Neural progenitor cell (in vitro differentiated cells): ENCODE data around the gene MMP20. TPM values are rescaled to one million over a fixed set of nuclear protein-coding genes. Genes with fewer than 3 reads are reported as not detected.

Experiments used
- DNase-seq: peaks from one replicate; pipeline ENCODE4 v3.0.0-alpha.2; 2016; ENCODE audit warnings: low spot score
- H2AFZ ChIP-seq: fragments of 200-600 bp; sonication (generic); replicated peaks from 2 replicates; pipeline ENCODE4 v1.6.1; 2016; ENCODE audit warnings: antibody characterized with exemption
- H3F3A ChIP-seq: fragments of 200-600 bp; sonication (generic); 2 replicates; pipeline ENCODE4 v1.6.1; 2016; ENCODE audit warnings: antibody characterized with exemption, low read depth
- H3K27ac ChIP-seq: fragments of 200-600 bp; sonication (generic); 2 replicates; pipeline ENCODE4 v1.5.1; 2016; ENCODE audit warnings: mild to moderate bottlenecking
- H3K27me3 ChIP-seq: fragments of 200-600 bp; sonication (generic); 2 replicates; pipeline ENCODE4 v1.6.1; 2016; ENCODE audit warnings: mild to moderate bottlenecking, moderate library complexity
- H3K36me3 ChIP-seq: fragments of 200-600 bp; sonication (generic); 2 replicates; pipeline ENCODE4 v1.5.1; 2016
- H3K4me1 ChIP-seq: fragments of 200-600 bp; sonication (generic); 2 replicates; pipeline ENCODE4 v1.6.1; 2016; ENCODE audit warnings: mixed run types
- H3K4me2 ChIP-seq: fragments of 200-600 bp; sonication (generic); 2 replicates; pipeline ENCODE4 v1.6.1; 2016
- H3K4me3 ChIP-seq: fragments of 200-600 bp; sonication (generic); 2 replicates; pipeline ENCODE4 v1.5.1; 2016
- H3K79me2 ChIP-seq: fragments of 200-600 bp; sonication (generic); 2 replicates; pipeline ENCODE4 v1.6.1; 2016; ENCODE audit warnings: low read depth
- H3K9ac ChIP-seq: fragments of 200-600 bp; sonication (generic); 2 replicates; pipeline ENCODE4 v1.6.1; 2016
- H3K9me3 ChIP-seq: fragments of 200-600 bp; sonication (generic); 2 replicates; pipeline ENCODE4 v1.5.1; 2016; ENCODE audit warnings: low read depth
- H4K20me1 ChIP-seq: fragments of 200-600 bp; sonication (generic); 2 replicates; pipeline ENCODE4 v1.6.1; 2016; ENCODE audit warnings: low read depth
- H3K27ac Mint-ChIP-seq: 3 replicates; pipeline ENCODE4 v1.8.0; 2021; ENCODE audit warnings: mixed read lengths
- H3K27me3 Mint-ChIP-seq: 2 replicates; pipeline ENCODE4 v1.8.0; 2022; ENCODE audit warnings: low read depth, mild to moderate bottlenecking, inconsistent platforms, moderate library complexity, mixed read lengths; ENCODE audit not compliant: insufficient read depth
- H3K36me3 Mint-ChIP-seq: 3 replicates; pipeline ENCODE4 v1.8.0; 2021; ENCODE audit warnings: mixed read lengths
- H3K4me1 Mint-ChIP-seq: 3 replicates; pipeline ENCODE4 v1.8.0; 2021; ENCODE audit warnings: mixed read lengths
- H3K4me3 Mint-ChIP-seq: 3 replicates; pipeline ENCODE4 v1.8.0; 2021; ENCODE audit warnings: mild to moderate bottlenecking, moderate library complexity, mixed read lengths
- H3K9me3 Mint-ChIP-seq: 3 replicates; pipeline ENCODE4 v1.8.0; 2020; ENCODE audit warnings: mixed read lengths
- CTCF ChIP-seq: fragments of 200-600 bp; sonication (generic); IDR thresholded peaks from 2 replicates; pipeline ENCODE4 v1.5.1; 2017; ENCODE audit warnings: antibody characterized with exemption, mild to moderate bottlenecking
- EZH2 ChIP-seq: fragments of 200-600 bp; sonication (generic); IDR thresholded peaks from 2 replicates; pipeline ENCODE4 v1.6.1; 2017; ENCODE audit warnings: antibody characterized with exemption, mild to moderate bottlenecking, moderate library complexity
- EZH2phosphoT487 ChIP-seq: fragments of 200-600 bp; sonication (generic); IDR thresholded peaks from 2 replicates; pipeline ENCODE4 v1.6.1; 2017; ENCODE audit warnings: antibody characterized with exemption
- total RNA-seq: library from RNA; depleted of rRNA; stranded (reverse); fragments of >200 nt; gene quantifications from 2 replicates; pipeline ENCODE4 v1.2.3, GENCODE V29; 2015; ENCODE audit warnings: low replicate concordance

Gene MMP20
- total RNA-seq, 1 donor from 2014 or later = not detected

GRCh38 chr11:102613450-102613849 is 11.7 kb downstream of the MMP20 start:
- H3K4me1 ChIP-seq = peaks cover 4% of the 10 kb centered on the region
- H3K4me2 ChIP-seq = peak overlapping the region; percentile 2
- no peaks in the 10 kb centered on the region for H3K79me2 ChIP-seq
- no peak overlapping the region for H3K27ac ChIP-seq
- TF ChIP-seq EZH2phosphoT487 (no peak), EZH2 (no peak), CTCF (no peak)
- H4K20me1 ChIP-seq = no peaks in the 10 kb centered on the region
- H3K4me1 Mint-ChIP-seq = peaks cover 14% of the 10 kb centered on the region
- no peak for DNase-seq
- no peaks in the 10 kb centered on the region for H3K36me3 ChIP-seq
- H3K9me3 Mint-ChIP-seq = no peaks in the 10 kb centered on the region
- no peaks in the 10 kb centered on the region for H3K27me3 ChIP-seq
- no peaks in the 10 kb centered on the region for H3K9me3 ChIP-seq
- no peaks in the 10 kb centered on the region for H3K36me3 Mint-ChIP-seq
- H3K9ac ChIP-seq = no peak overlapping the region
- peak overlapping the region; percentile 36 for H2AFZ ChIP-seq
- H3K4me3 ChIP-seq = no peak overlapping the region
- peaks cover 11% of the 10 kb centered on the region for H3F3A ChIP-seq
- H3K27ac Mint-ChIP-seq = no peak overlapping the region
- H3K27me3 Mint-ChIP-seq = no peaks in the 10 kb centered on the region
- no peak overlapping the region for H3K4me3 Mint-ChIP-seq

DNA sequence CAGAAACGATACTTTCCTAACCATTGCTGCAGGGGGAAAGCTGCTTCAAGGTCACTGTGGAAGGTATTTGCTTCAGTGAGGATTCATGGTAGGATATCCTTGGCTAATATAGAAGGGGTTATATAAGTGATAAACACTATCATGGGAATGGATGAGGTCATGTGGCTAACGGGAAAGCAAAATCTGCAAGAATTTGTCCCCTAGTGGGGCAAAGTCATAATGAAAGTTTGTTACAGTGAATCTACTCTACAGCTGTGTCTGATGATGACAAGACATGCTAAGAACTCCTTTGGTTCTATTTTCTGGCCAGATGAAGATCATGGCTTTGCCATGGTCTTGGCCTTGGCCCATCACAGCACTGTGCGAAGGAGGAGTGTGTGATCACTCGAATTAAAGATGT is 13.8 kb downstream of the MMP20 start:
- Mint-ChIP-seq H3K4me1 (peaks cover 14% of the 10 kb centered on the region), H3K27ac (peak overlapping the region; percentile 5), H3K4me3 (no peak overlapping the region), H3K9me3 (no peaks in the 10 kb centered on the region), H3K36me3 (no peaks in the 10 kb centered on the region), H3K27me3 (no peaks in the 10 kb centered on the region)
- no peaks in the 10 kb centered on the region for H3K79me2 ChIP-seq
- no peaks in the 10 kb centered on the region for H3K27me3 ChIP-seq
- H3K9ac ChIP-seq = no peak overlapping the region
- H3K27ac ChIP-seq = no peak overlapping the region
- H2AFZ ChIP-seq = no peak overlapping the region
- H3K9me3 ChIP-seq = no peaks in the 10 kb centered on the region
- DNase-seq = no peak
- TF ChIP-seq EZH2 (no peak), EZH2phosphoT487 (no peak), CTCF (no peak)
- H3K36me3 ChIP-seq = no peaks in the 10 kb centered on the region
- no peak overlapping the region for H3K4me2 ChIP-seq
- no peak overlapping the region for H3K4me3 ChIP-seq
- H3F3A ChIP-seq = peaks cover 11% of the 10 kb centered on the region
- H4K20me1 ChIP-seq = no peaks in the 10 kb centered on the region
- peaks cover 4% of the 10 kb centered on the region for H3K4me1 ChIP-seq

DNA sequence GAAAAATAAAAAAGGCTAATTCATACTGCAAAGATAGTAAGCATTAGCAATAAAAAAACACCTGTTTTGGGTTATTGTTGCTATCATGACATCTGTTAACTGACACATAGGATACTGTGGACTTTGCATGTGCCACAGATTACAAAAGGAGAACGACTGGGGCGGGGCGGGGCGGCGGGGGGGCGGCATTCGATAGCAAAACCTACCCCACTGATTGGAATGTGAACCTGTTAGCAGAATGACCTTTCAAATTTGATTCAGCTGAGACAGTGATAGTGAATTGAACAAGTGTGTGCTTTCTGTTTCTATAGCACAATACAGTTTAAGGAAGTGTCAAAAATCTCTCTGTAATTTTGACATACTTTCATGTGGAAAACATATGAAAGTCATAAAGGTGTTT is 14.9 kb downstream of the MMP20 start:
- no peaks in the 10 kb centered on the region for H3K36me3 Mint-ChIP-seq
- no peaks in the 10 kb centered on the region for H3K9me3 Mint-ChIP-seq
- H3K27me3 Mint-ChIP-seq = no peaks in the 10 kb centered on the region
- H3K79me2 ChIP-seq = no peaks in the 10 kb centered on the region
- H3K27ac Mint-ChIP-seq = no peak overlapping the region
- no peak overlapping the region for H3K4me2 ChIP-seq
- no peaks in the 10 kb centered on the region for H4K20me1 ChIP-seq
- no peak overlapping the region for H3K4me3 Mint-ChIP-seq
- H3K4me3 ChIP-seq = no peak overlapping the region
- peaks cover 11% of the 10 kb centered on the region for H3F3A ChIP-seq
- no peak overlapping the region for H3K27ac ChIP-seq
- no peak overlapping the region for H3K9ac ChIP-seq
- no peak overlapping the region for H2AFZ ChIP-seq
- peaks cover 4% of the 10 kb centered on the region for H3K4me1 ChIP-seq
- peaks cover 8% of the 10 kb centered on the region for H3K4me1 Mint-ChIP-seq
- no peak for TF ChIP-seq EZH2
- TF ChIP-seq EZH2phosphoT487 = no peak
- TF ChIP-seq CTCF = no peak
- no peaks in the 10 kb centered on the region for H3K27me3 ChIP-seq
- H3K36me3 ChIP-seq = no peaks in the 10 kb centered on the region
- H3K9me3 ChIP-seq = no peaks in the 10 kb centered on the region
- no peak for DNase-seq

GRCh38 chr11:102608699-102609098 is 16.4 kb downstream of the MMP20 start:
- Histone ChIP-seq H3K4me1 (peaks cover 11% of the 10 kb centered on the region), H3K9me3 (no peaks in the 10 kb centered on the region), H3K27me3 (no peaks in the 10 kb centered on the region), H2AFZ (no peak overlapping the region), H3K9ac (no peak overlapping the region), H3K79me2 (no peaks in the 10 kb centered on the region), H3K27ac (no peak overlapping the region), H3K36me3 (no peaks in the 10 kb centered on the region), H3K4me3 (no peak overlapping the region), H3F3A (peaks cover 1% of the 10 kb centered on the region), H3K4me2 (no peak overlapping the region), H4K20me1 (no peaks in the 10 kb centered on the region)
- no peak overlapping the region for H3K4me3 Mint-ChIP-seq
- TF ChIP-seq CTCF (no peak), EZH2phosphoT487 (no peak), EZH2 (no peak)
- H3K36me3 Mint-ChIP-seq = no peaks in the 10 kb centered on the region
- no peaks in the 10 kb centered on the region for H3K9me3 Mint-ChIP-seq
- no peaks in the 10 kb centered on the region for H3K27me3 Mint-ChIP-seq
- DNase-seq = no peak
- H3K27ac Mint-ChIP-seq = no peak overlapping the region
- peaks cover 12% of the 10 kb centered on the region for H3K4me1 Mint-ChIP-seq
